SH-SY5Y (cell line): ENCODE results near the gene MTHFD1L.

Source experiments
- GATA2 ChIP-seq: IDR thresholded peaks from 2 replicates; pipeline ENCODE4 v1.6.1; 2011; ENCODE audit warnings: mild to moderate bottlenecking, low read depth, low read length
- GATA3 ChIP-seq: IDR thresholded peaks from 2 replicates; pipeline ENCODE4 v1.6.1; 2011; ENCODE audit warnings: low read depth, mild to moderate bottlenecking, low read length, moderate library complexity

- TF ChIP-seq GATA2 (no peak), GATA3 (no peak)
Observed at GRCh38 chr6:151071295-151071694, 205.8 kb downstream of the MTHFD1L start.
